ENCODE data around the gene ZYG11B.
"Not testable (repeated sequence)": the region's sequence is repeated elsewhere in the genome, so short reads cannot be mapped to it uniquely, and the experiment has no call there.

The ZYG11B gene

GRCh38 chr1:52707927-52708655 is 18.2 kb upstream of the ZYG11B start:
- no peak overlapping the region for H2AK5ac ChIP-seq (ENCODE audit: low read depth, low read length)
- no peak overlapping the region for H3K23ac ChIP-seq (ENCODE audit: low read depth, low read length, poor library complexity)
- no peak overlapping the region for H4K8ac ChIP-seq (ENCODE audit: low read depth, low read length)
- no peaks in the 10 kb centered on the region for H3K36me3 ChIP-seq (replicated peaks in 1 of 2; ENCODE audit: control insufficient read depth in 2 of 2, insufficient read depth in 2 of 2, low read length in 2 of 2)
- H4K91ac ChIP-seq (ENCODE audit: low read depth, low read length, poor library complexity): no peak overlapping the region
- H3K4me2 ChIP-seq (ENCODE audit: insufficient read depth, low read length, poor library complexity, severe bottlenecking): no peak overlapping the region
- H2BK5ac ChIP-seq (ENCODE audit: low read length): no peak overlapping the region
- H3K4ac ChIP-seq (ENCODE audit: low read length): no peak overlapping the region
- H2BK15ac ChIP-seq (ENCODE audit: low read length): no peak overlapping the region
- H3K9ac ChIP-seq (ENCODE audit: low read depth, low read length, poor library complexity): no peak overlapping the region
- DNase-seq (ENCODE audit: low spot score): no peak
- no peak overlapping the region for H2AFZ ChIP-seq (ENCODE audit: low read length)
- no peak overlapping the region for H2BK12ac ChIP-seq (ENCODE audit: low read length)
- H3K14ac ChIP-seq (ENCODE audit: low read length): no peak overlapping the region
- H3K4me3 ChIP-seq (ENCODE audit: low read length in 2 of 2): no peak overlapping the region
- H3K27me3 ChIP-seq (ENCODE audit: control insufficient read depth in 3 of 3, insufficient read depth in 3 of 3, low read depth in 1 of 3, low read length in 3 of 3): peaks cover 0 to 10% (median 0%) of the 10 kb centered on the region in 3 experiments
- no CpG with 5 or more reads among the region's 5 CpGs for WGBS, 2 donors (ENCODE audit: extremely low coverage in 2 of 2, insufficient read length in 2 of 2, insufficient replicate concordance in 1 of 2)
- H2BK120ac ChIP-seq (ENCODE audit: low read depth, low read length): no peak overlapping the region
- peaks cover 2 to 3% of the 10 kb centered on the region in 2 donors for H3K4me1 ChIP-seq (ENCODE audit: control insufficient read depth in 2 of 2, insufficient read depth in 1 of 2, low read depth in 1 of 2, low read length in 2 of 2)
- no peaks in the 10 kb centered on the region for H3K79me1 ChIP-seq (ENCODE audit: low read depth, low read length)
- H3K18ac ChIP-seq (ENCODE audit: low read length): no peak overlapping the region
- H3K27ac ChIP-seq (replicated peaks; ENCODE audit: low read length): no peak overlapping the region
- H3K9me3 ChIP-seq (replicated peaks in 1 of 2; ENCODE audit: control insufficient read depth in 2 of 2, insufficient read depth in 1 of 2, low read depth in 1 of 2, low read length in 2 of 2): no peaks in the 10 kb centered on the region

- H3K4me1 ChIP-seq (ENCODE audit: control insufficient read depth in 2 of 2, insufficient read depth in 1 of 2, low read depth in 1 of 2, low read length in 2 of 2): no peaks in the 10 kb centered on the region
- H2BK15ac ChIP-seq (ENCODE audit: low read length): no peak overlapping the region
- no peak overlapping the region for H2AK5ac ChIP-seq (ENCODE audit: low read depth, low read length)
- WGBS, 2 donors (ENCODE audit: extremely low coverage in 2 of 2, insufficient read length in 2 of 2, insufficient replicate concordance in 1 of 2): no CpG with 5 or more reads among the region's 6 CpGs
- H4K91ac ChIP-seq (ENCODE audit: low read depth, low read length, poor library complexity): no peak overlapping the region
- H3K79me1 ChIP-seq (ENCODE audit: low read depth, low read length): no peaks in the 10 kb centered on the region
- H3K9ac ChIP-seq (ENCODE audit: low read depth, low read length, poor library complexity): no peak overlapping the region
- no peak for DNase-seq (ENCODE audit: low spot score)
- H3K18ac ChIP-seq (ENCODE audit: low read length): no peak overlapping the region
- peaks cover 0 to 10% (median 0%) of the 10 kb centered on the region in 3 experiments for H3K27me3 ChIP-seq (ENCODE audit: control insufficient read depth in 3 of 3, insufficient read depth in 3 of 3, low read depth in 1 of 3, low read length in 3 of 3)
- H3K23ac ChIP-seq (ENCODE audit: low read depth, low read length, poor library complexity): no peak overlapping the region
- H3K4me3 ChIP-seq (ENCODE audit: low read length in 2 of 2): no peak overlapping the region
- H3K9me3 ChIP-seq (replicated peaks in 1 of 2; ENCODE audit: control insufficient read depth in 2 of 2, insufficient read depth in 1 of 2, low read depth in 1 of 2, low read length in 2 of 2): no peaks in the 10 kb centered on the region
- no peak overlapping the region for H4K8ac ChIP-seq (ENCODE audit: low read depth, low read length)
- no peak overlapping the region for H2AFZ ChIP-seq (ENCODE audit: low read length)
- no peak overlapping the region for H3K27ac ChIP-seq (replicated peaks; ENCODE audit: low read length)
- H3K4ac ChIP-seq (ENCODE audit: low read length): no peak overlapping the region
- no peak overlapping the region for H2BK120ac ChIP-seq (ENCODE audit: low read depth, low read length)
- no peak overlapping the region for H2BK5ac ChIP-seq (ENCODE audit: low read length)
- H3K14ac ChIP-seq (ENCODE audit: low read length): no peak overlapping the region
- no peak overlapping the region for H2BK12ac ChIP-seq (ENCODE audit: low read length)
- no peak overlapping the region for H3K4me2 ChIP-seq (ENCODE audit: insufficient read depth, low read length, poor library complexity, severe bottlenecking)
- H3K36me3 ChIP-seq (replicated peaks in 1 of 2; ENCODE audit: control insufficient read depth in 2 of 2, insufficient read depth in 2 of 2, low read length in 2 of 2): no peaks in the 10 kb centered on the region
Measured at GRCh38 chr1:52709016-52709415, 17.2 kb upstream of the ZYG11B start.

GRCh38 chr1:52713590-52713989 is 12.7 kb upstream of the ZYG11B start:
- Histone ChIP-seq H2BK15ac (ENCODE audit: low read length) (no peak overlapping the region), H3K23ac (ENCODE audit: low read depth, low read length, poor library complexity) (no peak overlapping the region), H3K27me3 (ENCODE audit: control insufficient read depth in 3 of 3, insufficient read depth in 3 of 3, low read depth in 1 of 3, low read length in 3 of 3) (no peaks in the 10 kb centered on the region), H4K8ac (ENCODE audit: low read depth, low read length) (no peak overlapping the region), H3K14ac (ENCODE audit: low read length) (no peak overlapping the region), H4K91ac (ENCODE audit: low read depth, low read length, poor library complexity) (no peak overlapping the region), H2AK5ac (ENCODE audit: low read depth, low read length) (no peak overlapping the region), H3K9me3 (replicated peaks in 1 of 2; ENCODE audit: control insufficient read depth in 2 of 2, insufficient read depth in 1 of 2, low read depth in 1 of 2, low read length in 2 of 2) (no peaks in the 10 kb centered on the region), H3K36me3 (replicated peaks in 1 of 2; ENCODE audit: control insufficient read depth in 2 of 2, insufficient read depth in 2 of 2, low read length in 2 of 2) (no peaks in the 10 kb centered on the region), H3K9ac (ENCODE audit: low read depth, low read length, poor library complexity) (no peak overlapping the region), H3K27ac (replicated peaks; ENCODE audit: low read length) (no peak overlapping the region), H3K4me1 (ENCODE audit: control insufficient read depth in 2 of 2, insufficient read depth in 1 of 2, low read depth in 1 of 2, low read length in 2 of 2) (no peaks in the 10 kb centered on the region), H3K4me2 (ENCODE audit: insufficient read depth, low read length, poor library complexity, severe bottlenecking) (no peak overlapping the region), H3K4me3 (ENCODE audit: low read length in 2 of 2) (no peak overlapping the region), H2AFZ (ENCODE audit: low read length) (no peak overlapping the region), H2BK5ac (ENCODE audit: low read length) (no peak overlapping the region), H3K4ac (ENCODE audit: low read length) (no peak overlapping the region), H3K79me1 (ENCODE audit: low read depth, low read length) (no peaks in the 10 kb centered on the region), H3K18ac (ENCODE audit: low read length) (no peak overlapping the region), H2BK120ac (ENCODE audit: low read depth, low read length) (no peak overlapping the region), H2BK12ac (ENCODE audit: low read length) (no peak overlapping the region)
- no CpG with 5 or more reads among the region's 4 CpGs for WGBS, 2 donors (ENCODE audit: extremely low coverage in 2 of 2, insufficient read length in 2 of 2, insufficient replicate concordance in 1 of 2)
- no peak for DNase-seq (ENCODE audit: low spot score)

GRCh38 chr1:52715296-52715695 is 11.0 kb upstream of the ZYG11B start:
- H3K14ac ChIP-seq (ENCODE audit: low read length); H3K4ac ChIP-seq (ENCODE audit: low read length); H3K27me3 ChIP-seq (ENCODE audit: control insufficient read depth in 3 of 3, insufficient read depth in 3 of 3, low read depth in 1 of 3, low read length in 3 of 3); H3K4me1 ChIP-seq (ENCODE audit: control insufficient read depth in 2 of 2, insufficient read depth in 1 of 2, low read depth in 1 of 2, low read length in 2 of 2); DNase-seq (ENCODE audit: low spot score); H3K79me1 ChIP-seq (ENCODE audit: low read depth, low read length); H3K9me3 ChIP-seq (replicated peaks in 1 of 2; ENCODE audit: control insufficient read depth in 2 of 2, insufficient read depth in 1 of 2, low read depth in 1 of 2, low read length in 2 of 2); H2BK5ac ChIP-seq (ENCODE audit: low read length); H3K4me2 ChIP-seq (ENCODE audit: insufficient read depth, low read length, poor library complexity, severe bottlenecking); H2AFZ ChIP-seq (ENCODE audit: low read length); H3K4me3 ChIP-seq (ENCODE audit: low read length in 2 of 2); H2AK5ac ChIP-seq (ENCODE audit: low read depth, low read length); H3K9ac ChIP-seq (ENCODE audit: low read depth, low read length, poor library complexity); H2BK120ac ChIP-seq (ENCODE audit: low read depth, low read length); H4K91ac ChIP-seq (ENCODE audit: low read depth, low read length, poor library complexity); H2BK12ac ChIP-seq (ENCODE audit: low read length); H3K18ac ChIP-seq (ENCODE audit: low read length); H2BK15ac ChIP-seq (ENCODE audit: low read length); H3K36me3 ChIP-seq (replicated peaks in 1 of 2; ENCODE audit: control insufficient read depth in 2 of 2, insufficient read depth in 2 of 2, low read length in 2 of 2); H4K8ac ChIP-seq (ENCODE audit: low read depth, low read length); H3K23ac ChIP-seq (ENCODE audit: low read depth, low read length, poor library complexity); H3K27ac ChIP-seq (replicated peaks; ENCODE audit: low read length): not testable (repeated sequence)
- WGBS, 2 donors (ENCODE audit: extremely low coverage in 2 of 2, insufficient read length in 2 of 2, insufficient replicate concordance in 1 of 2): no CpG with 5 or more reads among the region's 6 CpGs
